Calu3 (cell line): Measurements from ENCODE around the gene NQO2. TPM values are rescaled to one million over a fixed set of nuclear protein-coding genes. Genes with fewer than 3 reads are reported as not detected.
A peak's percentile ranks its signal among the peaks of the same experiment; 100 is the strongest.

ENCODE experiments used
- BruUV-seq: library from RNA; stranded (reverse); fragments of 400-500 nt; replicated peaks from 2 replicates; lab custom pipeline; 2021; lab: Mats Ljungman, UMichigan
- CTCF ChIA-PET: fragments of 300-600 bp; sonication (Branson Sonifier 250); formaldehyde crosslinking; loops from one replicate; lab custom pipeline; 2022; ENCODE audit warnings: antibody characterized with exemption; lab: Charles Lee
- DNase-seq: peaks from one replicate; pipeline ENCODE4 v3.0.0; 2022
- H3K27ac Mint-ChIP-seq: one replicate; pipeline ENCODE4 v1.8.0; 2022; ENCODE audit warnings: mixed read lengths; ENCODE audit not compliant: unreplicated experiment
- H3K27me3 Mint-ChIP-seq: one replicate; pipeline ENCODE4 v1.8.0; 2022; ENCODE audit warnings: mixed read lengths; ENCODE audit not compliant: unreplicated experiment
- H3K36me3 Mint-ChIP-seq: one replicate; pipeline ENCODE4 v1.8.0; 2022; ENCODE audit warnings: mild to moderate bottlenecking, moderate library complexity, mixed read lengths; ENCODE audit not compliant: insufficient read depth, unreplicated experiment
- H3K4me1 Mint-ChIP-seq: one replicate; pipeline ENCODE4 v1.8.0; 2022; ENCODE audit warnings: mild to moderate bottlenecking, low read depth, mixed read lengths; ENCODE audit not compliant: unreplicated experiment
- H3K4me3 Mint-ChIP-seq: one replicate; pipeline ENCODE4 v1.8.0; 2022; ENCODE audit warnings: mild to moderate bottlenecking, low read depth, moderate library complexity, mixed read lengths; ENCODE audit not compliant: unreplicated experiment
- H3K9me3 Mint-ChIP-seq: one replicate; pipeline ENCODE4 v1.8.0; 2022; ENCODE audit warnings: low read depth, mixed read lengths; ENCODE audit not compliant: unreplicated experiment
- CTCF ChIP-seq: fragments of 200-600 bp; IDR thresholded peaks from one replicate; pipeline ENCODE4 v1.8.0; 2022; ENCODE audit warnings: antibody characterized with exemption; ENCODE audit not compliant: unreplicated experiment
- intact Hi-C: fragments of 100-400 bp; cut with micrococcal nuclease; formaldehyde crosslinking; loops from one replicate; pipeline ENCODE4 v1.10.0; 2022; ENCODE audit not compliant: unreplicated experiment
- total RNA-seq: library from RNA; stranded (reverse); gene quantifications from 2 replicates; pipeline ENCODE4 v1.2.3, GENCODE V29; 2022

NQO2 gene
- total RNA-seq, 1 experiment from 2014 or later: 12.0 TPM

- peak; percentile 67 for TF ChIP-seq CTCF
- DNase-seq: peak; percentile 89
- Mint-ChIP-seq H3K36me3 (peaks cover 50% of the 10 kb centered on the region), H3K9me3 (no peaks in the 10 kb centered on the region), H3K27me3 (no peaks in the 10 kb centered on the region), H3K4me3 (peak overlapping the region; percentile 71), H3K4me1 (peaks cover 49% of the 10 kb centered on the region), H3K27ac (peak overlapping the region; percentile 83)
- intact Hi-C loops: loop anchor here (1.0 to 2.0 kb wide), 2 partner anchors 36 to 142 kb away; no protein-coding TSS in a partner anchor
- CTCF ChIA-PET: interaction anchor here (0.6 to 3.6 kb wide), 10 partner anchors 8 to 197 kb away, joined by 3 to 81 read pairs (median 6); no protein-coding TSS in a partner anchor
- no TSS peak for BruUV-seq
Observed at GRCh38 chr6:2988426-2989331, 11.0 kb upstream of the NQO2 start.

- CTCF ChIA-PET: interaction anchor here (0.8 to 3.6 kb wide), 9 partner anchors 9 to 263 kb away, joined by 3 to 81 read pairs (median 5); partner anchors contain the start of gene SERPINB1
- no TSS peak for BruUV-seq
- Mint-ChIP-seq H3K4me1 (peaks cover 46% of the 10 kb centered on the region), H3K27ac (peak overlapping the region; percentile 94), H3K9me3 (no peaks in the 10 kb centered on the region), H3K27me3 (no peaks in the 10 kb centered on the region), H3K36me3 (peaks cover 50% of the 10 kb centered on the region), H3K4me3 (peak overlapping the region; percentile 71)
- TF ChIP-seq CTCF: no peak
- intact Hi-C loops: loop anchor here (1.0 to 2.0 kb wide), 2 partner anchors 37 to 143 kb away; no protein-coding TSS in a partner anchor
- DNase-seq: peak; percentile 66
Observed at GRCh38 chr6:2989332-2990247, 10.1 kb upstream of the NQO2 start.

GRCh38 chr6:2990248-2990931 lies 9.3 kb upstream of the NQO2 start:
- CTCF ChIA-PET: interaction anchor here (0.6 to 3.6 kb wide), 7 partner anchors 10 to 199 kb away, joined by 3 to 81 read pairs (median 5); partner anchors contain the start of gene SERPINB1
- no peak for TF ChIP-seq CTCF
- H3K9me3 Mint-ChIP-seq: no peaks in the 10 kb centered on the region
- H3K36me3 Mint-ChIP-seq: peaks cover 50% of the 10 kb centered on the region
- peaks cover 39% of the 10 kb centered on the region for H3K4me1 Mint-ChIP-seq
- H3K27me3 Mint-ChIP-seq: no peaks in the 10 kb centered on the region
- intact Hi-C loops: no loop called here
- peak; percentile 24 for DNase-seq
- H3K4me3 Mint-ChIP-seq: peak overlapping the region; percentile 71
- BruUV-seq: TSS peak; percentile 81
- peak overlapping the region; percentile 94 for H3K27ac Mint-ChIP-seq
